ENCODE results near the gene RNLS. TPM values are rescaled to one million over a fixed set of nuclear protein-coding genes. Genes with fewer than 3 reads are reported as not detected.

The RNLS gene
- total RNA-seq, 1 experiment from 2014 or later, result 11.4 TPM

DNA sequence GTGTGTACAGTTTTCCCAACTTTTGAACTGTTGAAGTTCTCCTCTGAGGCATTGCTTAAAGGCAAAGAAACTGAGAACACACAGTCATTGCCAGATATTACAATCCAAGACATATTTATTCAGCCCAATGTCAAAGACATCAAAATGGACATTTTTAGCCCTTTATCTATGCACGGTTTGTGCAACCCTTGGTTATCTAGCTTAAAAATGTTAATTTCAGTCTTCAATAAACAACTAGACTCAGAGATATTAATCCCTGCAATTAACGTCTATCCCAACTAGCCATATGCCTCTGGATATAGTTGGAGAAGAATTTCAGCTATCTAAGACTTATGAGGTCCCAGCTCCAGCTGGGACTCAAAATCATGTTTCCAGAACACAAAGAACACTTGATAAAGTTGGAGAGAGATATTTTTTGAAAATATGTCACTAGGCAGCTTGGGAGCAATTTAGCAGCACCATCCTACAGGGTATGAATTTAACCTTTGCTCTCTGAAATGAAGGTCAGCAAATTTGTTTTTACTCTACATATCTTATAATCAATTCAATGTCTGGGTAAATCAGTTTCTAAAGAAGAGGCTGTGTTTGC, 357.0 kb downstream of the RNLS start:
- ChIA-PET POLR2A (no interaction called here), CTCF (no interaction called here)
- ATAC-seq (no peak), DNase-seq (ENCODE audit: low read depth, low spot score) (no peak)
- Histone ChIP-seq H3K27me3 (ENCODE audit: control insufficient read depth, insufficient read depth, low read length) (0 out of 2 replicates have a peak, but pooled peaks cover 2% of the 10 kb centered on the region), H3K4me3 (ENCODE audit: low read depth in 2 of 2, low read length in 2 of 2) (no peak overlapping the region), H3K9me3 (ENCODE audit: control insufficient read depth, insufficient read depth, low read depth, low read length) (no peaks in the 10 kb centered on the region), H3K4me1 (ENCODE audit: control insufficient read depth, insufficient read depth, low read length) (peaks cover 3% of the 10 kb centered on the region; the same call in 1 of the 2 replicates), H3K27ac (ENCODE audit: low read length) (no peak overlapping the region), H3K36me3 (ENCODE audit: control insufficient read depth, insufficient read depth, low read length) (no peaks in the 10 kb centered on the region)
- intact Hi-C loops (cut with micrococcal nuclease; ENCODE audit: unreplicated experiment) (no loop called here), in situ Hi-C loops (cut with HindIII; ENCODE audit: low pct_unique_long_range_greater_than_20kb, low sequenced_read_pairs) (no loop called here)
- no TSS peak for BruUV-seq (replicated peaks)
- TF ChIP-seq REST (IDR thresholded peaks at IDR 0.05; ENCODE audit: insufficient read depth in 1 of 2, low read depth in 2 of 2, low read length in 1 of 2) (no peak), SIN3A (IDR thresholded peaks at IDR 0.05; ENCODE audit: borderline replicate concordance, insufficient read depth, low read depth, low read length) (no peak), TCF7L2 (IDR thresholded peaks at IDR 0.05; ENCODE audit: low read depth, low read length) (no peak), POLR2AphosphoS5 (IDR thresholded peaks at IDR 0.05; ENCODE audit: low read depth, low read length) (no peak)
- TF ChIP-seq, protein P1, sequence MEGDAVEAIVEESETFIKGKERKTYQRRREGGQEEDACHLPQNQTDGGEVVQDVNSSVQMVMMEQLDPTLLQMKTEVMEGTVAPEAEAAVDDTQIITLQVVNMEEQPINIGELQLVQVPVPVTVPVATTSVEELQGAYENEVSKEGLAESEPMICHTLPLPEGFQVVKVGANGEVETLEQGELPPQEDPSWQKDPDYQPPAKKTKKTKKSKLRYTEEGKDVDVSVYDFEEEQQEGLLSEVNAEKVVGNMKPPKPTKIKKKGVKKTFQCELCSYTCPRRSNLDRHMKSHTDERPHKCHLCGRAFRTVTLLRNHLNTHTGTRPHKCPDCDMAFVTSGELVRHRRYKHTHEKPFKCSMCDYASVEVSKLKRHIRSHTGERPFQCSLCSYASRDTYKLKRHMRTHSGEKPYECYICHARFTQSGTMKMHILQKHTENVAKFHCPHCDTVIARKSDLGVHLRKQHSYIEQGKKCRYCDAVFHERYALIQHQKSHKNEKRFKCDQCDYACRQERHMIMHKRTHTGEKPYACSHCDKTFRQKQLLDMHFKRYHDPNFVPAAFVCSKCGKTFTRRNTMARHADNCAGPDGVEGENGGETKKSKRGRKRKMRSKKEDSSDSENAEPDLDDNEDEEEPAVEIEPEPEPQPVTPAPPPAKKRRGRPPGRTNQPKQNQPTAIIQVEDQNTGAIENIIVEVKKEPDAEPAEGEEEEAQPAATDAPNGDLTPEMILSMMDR (IDR thresholded peaks at IDR 0.05), result no peak

Other genes starting within 250 kb of the RNLS start
- not detected for gene LIPJ, start 3.4 kb upstream of the RNLS start, total RNA-seq (2021; ENCODE audit: unreplicated experiment)
- not detected for gene LIPF, start 81.1 kb upstream of the RNLS start, total RNA-seq (2021; ENCODE audit: unreplicated experiment)
- gene LIPK, start 122.9 kb upstream of the RNLS start, total RNA-seq (2021; ENCODE audit: unreplicated experiment), result not detected
- gene LIPN, start 176.7 kb upstream of the RNLS start, total RNA-seq (2021; ENCODE audit: unreplicated experiment), result not detected
- not detected for gene LIPM, start 219.4 kb upstream of the RNLS start, total RNA-seq (2021; ENCODE audit: unreplicated experiment)

Data from Panc1 (cell line).